ENCODE results near the gene VDAC1. TPM values are rescaled to one million over a fixed set of nuclear protein-coding genes. Genes with fewer than 3 reads are reported as not detected.

VDAC1 gene
- total RNA-seq, 1 donor, result 87.0 TPM

DNA sequence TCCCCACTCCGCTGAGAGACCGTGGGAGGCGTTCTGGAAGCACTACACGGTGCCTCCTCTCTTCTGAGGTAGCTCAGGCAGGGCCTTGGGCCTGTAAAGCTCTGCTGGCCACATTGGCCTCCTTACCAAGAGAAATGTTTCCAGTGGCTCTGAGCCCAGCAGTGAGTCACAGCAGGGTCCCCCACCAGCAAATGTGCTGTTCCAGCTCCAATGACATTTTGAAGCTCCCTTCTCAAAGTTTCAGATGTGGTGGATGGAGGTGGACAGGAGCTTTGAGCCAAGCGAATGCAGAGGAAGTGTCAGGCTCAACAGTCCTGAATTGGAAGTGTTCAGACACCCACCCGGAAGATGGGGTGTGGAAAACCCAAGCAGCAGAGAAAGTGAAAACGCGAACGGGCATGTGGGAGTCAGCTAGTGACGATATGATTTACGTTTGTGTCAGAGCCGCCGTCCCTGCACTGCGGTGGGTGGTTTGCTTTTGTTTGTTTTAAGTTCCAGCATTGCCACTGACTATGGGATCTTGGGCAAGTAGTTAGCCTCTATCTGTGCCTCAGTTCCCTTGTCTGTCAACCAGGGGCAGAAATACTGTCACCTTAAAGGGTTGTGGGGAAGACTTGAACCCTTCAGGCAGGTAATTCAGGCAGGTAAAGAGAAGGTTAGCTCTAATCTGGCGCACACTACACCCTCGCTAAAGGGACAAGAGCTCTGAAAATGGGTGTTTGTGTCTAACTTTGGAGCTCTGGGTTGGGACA lies 74.5 kb downstream of the VDAC1 start:
- DNase-seq (ENCODE audit: low read depth in 2 of 3, low spot score in 2 of 3), result peak; percentile 29 to 57 (median 33)

DNA sequence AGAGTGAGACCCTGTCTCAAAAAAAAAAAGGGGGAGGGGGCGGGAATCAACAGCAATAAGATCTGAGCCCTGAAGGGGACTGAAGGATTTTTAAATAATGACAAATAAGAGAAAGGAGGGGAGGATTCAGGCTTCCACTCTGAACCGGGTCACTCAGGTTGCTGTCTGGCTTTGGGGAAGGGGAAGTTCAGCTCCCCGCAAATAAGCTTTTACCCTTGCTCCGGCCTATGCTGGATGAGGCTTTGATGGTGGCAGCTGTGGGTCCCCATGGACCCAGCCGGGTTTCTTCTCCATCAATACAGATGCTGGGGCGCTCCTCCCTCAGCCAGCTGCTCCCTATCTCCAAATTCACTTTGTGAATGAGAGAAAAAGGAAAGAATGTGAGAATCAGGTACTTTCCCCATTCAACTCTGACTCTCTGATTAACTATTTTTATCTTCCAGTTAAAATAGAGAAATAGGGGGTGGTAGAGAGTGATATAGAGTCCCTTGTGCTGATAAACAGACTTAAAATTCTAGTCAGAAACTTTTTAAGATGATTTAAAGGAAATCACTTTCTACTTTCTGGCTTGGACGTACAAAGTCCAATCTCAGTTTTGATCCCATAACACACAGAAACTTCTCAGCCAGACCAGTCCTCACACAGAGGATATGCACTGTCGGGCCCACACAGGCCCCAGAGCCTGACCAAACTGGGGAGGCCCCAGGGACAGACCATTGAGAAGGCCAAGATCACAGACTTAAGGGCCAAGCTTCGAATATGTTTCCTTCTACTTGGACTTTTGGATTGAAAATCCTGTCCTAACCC lies 76.0 kb downstream of the VDAC1 start:
- peak in 2 of 3 donors; percentile 13 to 40 for DNase-seq (ENCODE audit: low read depth in 2 of 3, low spot score in 2 of 3)

DNA sequence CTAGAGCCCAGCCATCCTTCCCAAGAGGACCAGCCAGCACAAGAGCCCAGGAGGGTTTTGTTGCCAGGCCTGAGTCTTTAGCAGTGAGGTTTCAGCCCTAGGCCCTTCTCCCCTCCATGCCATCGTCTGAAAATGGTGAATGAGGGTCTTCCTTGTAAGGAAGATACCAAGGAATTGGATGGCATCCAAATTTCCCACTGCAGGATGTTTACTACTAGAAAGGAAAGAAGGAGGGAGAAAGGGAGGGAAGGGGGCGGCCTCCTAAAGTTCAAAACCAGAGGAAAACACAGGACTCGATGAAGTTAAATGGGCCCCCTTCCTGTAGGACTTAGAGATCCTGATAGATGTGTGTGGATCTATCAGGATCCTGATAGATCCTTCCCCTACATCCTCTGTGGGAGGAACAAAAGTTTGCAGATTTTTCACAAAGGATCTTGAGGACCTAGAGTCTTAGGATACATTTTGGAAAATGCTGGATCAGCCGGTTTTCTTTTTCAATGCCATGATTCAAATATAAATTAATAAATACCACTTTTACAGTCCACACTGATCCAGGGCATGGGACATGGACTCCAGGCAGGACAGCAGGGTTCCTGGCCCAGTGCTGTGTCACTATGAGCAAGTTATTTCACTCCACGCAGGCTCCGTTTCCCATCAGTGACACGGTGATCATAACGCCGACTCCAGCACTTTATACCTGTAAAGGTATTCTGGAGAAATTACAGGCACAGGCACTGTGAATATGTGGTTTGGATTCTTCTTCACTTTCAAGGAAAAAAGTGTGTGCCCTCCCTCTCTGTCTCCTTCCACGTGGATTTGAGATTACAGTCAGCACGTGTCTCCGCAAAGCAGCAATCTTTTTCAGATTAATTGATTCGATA lies 77.2 kb downstream of the VDAC1 start:
- no peak for DNase-seq (ENCODE audit: low read depth in 2 of 3, low spot score in 2 of 3)

DNA sequence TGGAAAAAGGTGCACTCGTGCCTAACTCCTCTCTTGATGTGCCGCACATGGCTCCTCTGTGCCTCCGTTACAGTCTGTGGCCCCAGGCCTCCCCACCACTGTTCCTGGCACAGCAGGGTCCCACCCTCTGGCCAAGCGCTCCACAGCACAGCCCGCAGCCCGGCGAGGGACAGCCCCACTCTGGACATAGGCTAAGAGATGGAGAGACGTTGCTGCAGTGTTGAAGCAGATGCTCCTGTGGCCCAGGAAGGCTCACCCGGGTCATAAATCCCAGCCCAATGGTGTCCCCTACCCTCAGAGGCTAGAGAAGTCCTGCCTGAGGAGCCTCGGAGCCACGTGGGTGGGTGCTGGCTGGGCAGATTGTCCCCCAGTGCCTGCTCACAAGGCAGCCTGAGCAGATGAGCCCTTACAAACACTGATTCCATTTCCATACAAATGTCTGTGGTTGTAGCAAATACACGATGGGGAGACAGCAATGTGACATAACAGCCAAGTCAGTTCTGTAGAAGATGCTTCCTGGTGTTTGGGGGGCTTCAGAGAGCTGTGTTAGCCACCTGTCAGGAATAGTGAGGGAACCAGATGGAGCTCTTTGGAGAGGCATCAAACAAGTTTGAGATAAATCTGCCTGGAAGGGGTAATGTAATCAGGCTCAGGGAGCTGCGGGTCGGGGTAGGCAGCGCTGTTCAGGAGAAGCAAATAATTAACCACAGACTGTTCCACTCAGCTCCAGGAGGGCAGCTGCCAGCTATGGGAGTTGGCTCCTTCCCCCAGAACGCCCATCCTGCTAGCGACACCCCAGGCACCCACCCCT lies 78.1 kb downstream of the VDAC1 start:
- DNase-seq (ENCODE audit: low read depth in 2 of 3, low spot score in 2 of 3), result no peak

DNA sequence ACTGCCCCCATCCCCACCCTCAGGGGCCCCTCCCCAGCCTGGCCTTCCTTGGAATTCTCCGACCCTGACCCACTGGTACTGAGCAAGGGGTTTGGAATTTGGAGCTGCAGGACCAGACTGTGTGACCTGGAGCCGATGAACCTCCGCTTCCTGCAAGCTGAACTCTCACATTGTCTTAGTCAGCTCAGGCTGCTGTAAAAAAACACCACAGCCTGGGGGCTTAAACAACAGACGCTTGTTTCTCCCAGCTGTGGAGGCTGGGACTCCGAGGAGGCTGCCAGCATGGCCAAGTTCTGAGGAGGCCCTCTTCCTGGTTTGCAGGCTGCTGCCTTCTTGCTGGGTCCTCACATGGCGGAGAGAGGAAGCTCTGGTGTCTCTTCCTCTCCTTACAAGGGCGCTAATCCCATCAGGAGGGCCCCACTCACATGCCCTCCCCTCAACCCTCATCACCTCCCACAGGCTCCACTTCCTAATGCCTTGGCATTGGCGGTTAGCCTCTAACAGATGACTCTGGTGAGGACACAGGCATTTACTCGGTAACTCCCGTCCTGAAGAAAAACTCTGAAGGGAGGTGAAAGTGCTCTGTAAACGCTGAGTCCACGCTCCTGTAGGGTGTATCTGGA lies 78.8 kb downstream of the VDAC1 start:
- DNase-seq (ENCODE audit: low read depth in 2 of 3, low spot score in 2 of 3), result no peak

DNA sequence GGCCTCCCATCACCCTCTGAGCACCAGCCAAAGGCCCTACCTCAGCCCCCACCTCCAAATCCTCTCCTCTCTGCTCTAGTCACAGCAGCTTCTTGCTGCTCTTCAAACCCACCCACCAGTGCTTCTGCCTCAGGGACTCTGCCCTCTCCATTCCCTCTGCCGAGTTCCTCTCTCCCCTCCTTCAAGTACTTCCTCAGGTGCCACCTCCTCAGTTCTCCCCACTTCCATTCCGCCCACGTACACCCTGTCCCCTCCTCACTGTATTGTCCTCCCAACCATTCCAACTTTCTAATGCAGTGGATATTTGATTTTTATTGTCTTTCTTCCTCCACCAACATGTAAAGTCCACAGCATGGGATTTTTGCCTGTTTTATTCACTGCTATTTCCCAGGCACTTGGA lies 79.5 kb downstream of the VDAC1 start:
- no peak for DNase-seq (ENCODE audit: low read depth in 2 of 3, low spot score in 2 of 3)

DNA sequence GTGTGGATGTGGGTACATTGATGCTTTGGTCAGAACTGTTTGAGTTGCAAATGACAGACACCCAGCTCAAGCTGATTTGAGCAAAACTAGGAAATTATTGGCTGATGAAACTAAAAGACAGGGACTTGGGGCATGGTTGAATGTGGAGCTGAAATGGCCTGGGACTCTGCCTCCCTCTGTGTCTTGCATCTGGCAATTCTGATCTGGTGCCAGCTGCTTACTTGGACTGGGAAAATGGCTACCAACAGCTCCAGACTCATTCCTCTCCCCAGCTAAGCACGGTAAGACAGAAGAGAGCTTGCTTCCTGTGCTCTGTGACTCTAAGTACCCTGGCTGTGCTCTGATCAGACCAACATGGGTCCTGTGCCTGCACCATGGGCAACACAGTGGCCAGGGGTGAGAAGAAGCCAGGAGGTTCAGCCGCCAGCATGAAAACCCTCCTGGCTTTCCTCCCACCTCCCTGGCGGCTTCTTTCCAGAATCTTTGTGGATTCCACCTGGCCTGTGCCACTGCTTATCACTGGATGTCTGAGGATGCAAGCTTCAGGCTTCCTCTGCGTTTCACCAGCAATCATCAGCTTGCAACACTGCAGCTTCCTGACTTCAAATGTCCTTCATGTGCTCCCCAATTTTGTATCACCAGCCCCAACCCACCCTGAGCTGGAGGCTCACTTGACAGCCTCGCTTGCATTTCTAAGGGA lies 80.4 kb downstream of the VDAC1 start:
- no peak for DNase-seq (ENCODE audit: low read depth in 2 of 3, low spot score in 2 of 3)

DNA sequence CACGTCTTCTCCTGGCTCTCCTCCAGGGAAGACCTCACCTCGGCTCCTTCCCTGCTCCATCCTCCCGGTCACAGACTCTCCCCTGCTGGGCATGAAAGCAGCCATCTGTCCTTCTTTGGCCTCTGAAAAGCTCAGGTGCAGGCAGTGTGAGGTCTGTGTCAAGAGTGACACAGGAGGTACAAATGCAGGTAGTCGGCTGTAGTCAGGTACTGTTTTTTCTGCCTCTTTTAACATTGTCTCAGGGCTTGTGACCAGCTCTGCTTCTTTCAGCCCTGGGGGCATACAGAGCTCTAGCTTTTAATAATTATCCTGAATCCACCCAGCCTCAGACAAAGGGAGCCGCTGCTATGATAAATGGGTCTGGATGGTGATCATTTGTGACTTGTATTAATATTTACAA lies 82.8 kb downstream of the VDAC1 start:
- no peak for DNase-seq (ENCODE audit: low read depth in 2 of 3, low spot score in 2 of 3)

Other genes with a start within 250 kb of the VDAC1 start
- 26.7 TPM for gene C5orf15, start 36.4 kb downstream of the VDAC1 start, total RNA-seq
- gene TCF7, start 109.7 kb upstream of the VDAC1 start, total RNA-seq, result 0.81 TPM
- 40.7 TPM for gene SKP1, start 172.0 kb upstream of the VDAC1 start, total RNA-seq
- gene PPP2CA, start 221.1 kb upstream of the VDAC1 start, total RNA-seq, result 234 TPM